GM21717 (cell line): ENCODE data around the gene THAP3.

Source experiments
- ATAC-seq: cut with Tn5 transposase; IDR thresholded peaks from one replicate; pipeline ENCODE4 v1.9.1; 2021; ENCODE audit warnings: mild to moderate bottlenecking, moderate library complexity; ENCODE audit not compliant: unreplicated experiment

THAP3 gene, protein sequence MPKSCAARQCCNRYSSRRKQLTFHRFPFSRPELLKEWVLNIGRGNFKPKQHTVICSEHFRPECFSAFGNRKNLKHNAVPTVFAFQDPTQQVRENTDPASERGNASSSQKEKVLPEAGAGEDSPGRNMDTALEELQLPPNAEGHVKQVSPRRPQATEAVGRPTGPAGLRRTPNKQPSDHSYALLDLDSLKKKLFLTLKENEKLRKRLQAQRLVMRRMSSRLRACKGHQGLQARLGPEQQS

DNA sequence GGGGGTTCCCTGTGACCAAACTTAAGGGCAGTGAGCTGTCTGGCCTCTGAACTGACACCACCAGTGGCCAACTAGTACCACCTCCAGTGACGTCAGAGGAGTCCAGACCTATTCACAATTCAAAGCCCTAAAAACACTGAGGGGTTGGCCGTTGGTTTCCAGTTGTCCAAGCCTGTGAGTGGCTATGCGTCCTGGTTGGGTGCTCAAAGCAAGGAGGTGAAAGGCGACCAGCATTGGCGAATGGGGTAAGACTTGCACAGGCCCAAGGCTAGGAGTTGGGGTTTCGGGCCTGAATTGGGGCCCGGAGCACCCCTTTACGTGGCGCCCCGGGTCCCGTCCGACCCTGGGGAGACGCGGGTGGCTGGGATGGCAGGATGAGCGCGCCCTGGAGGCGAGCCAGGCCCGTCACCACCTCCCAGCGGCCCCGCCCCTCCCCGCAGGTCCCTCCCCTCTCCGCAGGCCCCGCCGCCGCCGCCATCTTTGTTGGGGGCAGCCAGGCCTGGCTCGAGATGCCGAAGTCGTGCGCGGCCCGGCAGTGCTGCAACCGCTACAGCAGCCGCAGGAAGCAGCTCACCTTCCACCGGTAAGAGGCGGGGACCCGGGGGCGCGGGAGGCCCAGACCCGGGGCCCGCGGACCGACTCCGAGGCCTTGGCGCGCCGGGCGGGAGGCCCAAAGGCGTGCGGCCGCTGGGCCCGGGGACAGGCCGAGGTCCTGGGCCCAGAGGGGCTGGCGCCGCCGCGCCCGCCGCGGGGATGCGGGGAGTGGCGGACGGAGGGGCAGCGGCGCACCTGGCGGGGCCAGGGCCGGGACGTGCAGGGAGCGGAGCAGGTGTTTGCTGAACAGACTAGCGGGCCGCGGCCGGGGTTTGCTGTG is at the start of gene THAP3:
TSS of gene THAP3 (plus strand) at position 159 of the 874 bp plus-strand sequence. CDS start at position 510, 351 bp downstream.
- peak; percentile 72 for ATAC-seq

DNA sequence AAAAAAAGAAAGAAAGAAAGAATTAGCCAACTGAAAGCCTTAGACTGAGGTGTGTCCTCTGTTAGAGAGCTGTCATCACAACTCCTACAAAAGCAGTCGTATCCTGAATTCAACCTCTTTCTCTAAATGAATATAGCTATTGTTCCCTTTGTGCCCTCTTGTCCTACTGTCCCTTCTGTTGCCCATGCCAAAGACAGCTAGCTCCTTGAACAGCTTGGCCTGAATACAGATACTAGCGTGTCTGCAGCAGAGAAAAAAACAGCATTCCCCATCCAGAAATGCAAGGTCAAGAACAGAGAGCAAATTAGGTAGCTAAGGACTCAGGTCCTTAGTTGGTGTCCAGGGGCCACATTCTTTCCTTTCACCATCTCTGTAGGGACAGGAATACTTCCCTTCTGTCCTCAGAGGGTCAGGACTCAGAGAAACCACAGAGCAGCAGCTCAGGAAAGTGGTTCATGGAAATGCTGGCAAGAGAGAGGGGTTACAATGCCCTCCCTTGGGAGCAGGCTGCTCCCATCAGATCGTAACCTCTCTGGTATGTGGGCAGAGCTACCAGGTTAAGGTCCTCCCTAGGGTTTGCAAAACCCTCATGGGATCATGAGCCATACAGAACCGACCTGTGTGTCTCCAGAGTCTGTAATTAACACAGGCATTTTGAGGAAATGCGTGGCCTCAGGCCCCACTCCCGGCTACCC is 46.7 kb upstream of the THAP3 start:
- ATAC-seq = no peak

DNA sequence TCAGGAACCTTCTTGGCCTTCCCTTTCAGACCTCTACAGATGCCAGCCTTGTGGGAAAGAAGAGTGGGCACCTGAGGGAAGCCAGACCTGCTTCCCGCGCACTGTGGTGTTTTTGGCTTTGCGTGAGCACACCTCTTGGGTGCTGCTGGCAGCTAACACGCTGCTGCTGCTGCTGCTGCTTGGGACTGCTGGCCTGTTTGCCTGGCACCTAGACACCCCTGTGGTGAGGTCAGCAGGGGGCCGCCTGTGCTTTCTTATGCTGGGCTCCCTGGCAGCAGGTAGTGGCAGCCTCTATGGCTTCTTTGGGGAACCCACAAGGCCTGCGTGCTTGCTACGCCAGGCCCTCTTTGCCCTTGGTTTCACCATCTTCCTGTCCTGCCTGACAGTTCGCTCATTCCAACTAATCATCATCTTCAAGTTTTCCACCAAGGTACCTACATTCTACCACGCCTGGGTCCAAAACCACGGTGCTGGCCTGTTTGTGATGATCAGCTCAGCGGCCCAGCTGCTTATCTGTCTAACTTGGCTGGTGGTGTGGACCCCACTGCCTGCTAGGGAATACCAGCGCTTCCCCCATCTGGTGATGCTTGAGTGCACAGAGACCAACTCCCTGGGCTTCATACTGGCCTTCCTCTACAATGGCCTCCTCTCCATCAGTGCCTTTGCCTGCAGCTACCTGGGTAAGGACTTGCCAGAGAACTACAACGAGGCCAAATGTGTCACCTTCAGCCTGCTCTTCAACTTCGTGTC is 45.9 kb upstream of the THAP3 start:
- no peak for ATAC-seq

DNA sequence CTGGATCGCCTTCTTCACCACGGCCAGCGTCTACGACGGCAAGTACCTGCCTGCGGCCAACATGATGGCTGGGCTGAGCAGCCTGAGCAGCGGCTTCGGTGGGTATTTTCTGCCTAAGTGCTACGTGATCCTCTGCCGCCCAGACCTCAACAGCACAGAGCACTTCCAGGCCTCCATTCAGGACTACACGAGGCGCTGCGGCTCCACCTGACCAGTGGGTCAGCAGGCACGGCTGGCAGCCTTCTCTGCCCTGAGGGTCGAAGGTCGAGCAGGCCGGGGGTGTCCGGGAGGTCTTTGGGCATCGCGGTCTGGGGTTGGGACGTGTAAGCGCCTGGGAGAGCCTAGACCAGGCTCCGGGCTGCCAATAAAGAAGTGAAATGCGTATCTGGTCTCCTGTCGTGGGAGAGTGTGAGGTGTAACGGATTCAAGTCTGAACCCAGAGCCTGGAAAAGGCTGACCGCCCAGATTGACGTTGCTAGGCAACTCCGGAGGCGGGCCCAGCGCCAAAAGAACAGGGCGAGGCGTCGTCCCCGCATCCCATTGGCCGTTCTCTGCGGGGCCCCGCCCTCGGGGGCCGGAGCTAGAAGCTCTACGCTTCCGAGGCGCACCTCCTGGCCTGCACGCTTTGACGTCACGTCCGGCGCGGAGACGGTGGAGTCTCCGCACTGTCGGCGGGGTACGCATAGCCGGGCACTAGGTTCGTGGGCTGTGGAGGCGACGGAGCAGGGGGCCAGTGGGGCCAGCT is 45.1 kb upstream of the THAP3 start, which contains the start of gene ZBTB48:
TSS of gene ZBTB48 (plus strand) at position 621 of the 745 bp plus-strand sequence. CDS start 616 bp downstream, outside the sequence.
- peak; percentile 94 for ATAC-seq

DNA sequence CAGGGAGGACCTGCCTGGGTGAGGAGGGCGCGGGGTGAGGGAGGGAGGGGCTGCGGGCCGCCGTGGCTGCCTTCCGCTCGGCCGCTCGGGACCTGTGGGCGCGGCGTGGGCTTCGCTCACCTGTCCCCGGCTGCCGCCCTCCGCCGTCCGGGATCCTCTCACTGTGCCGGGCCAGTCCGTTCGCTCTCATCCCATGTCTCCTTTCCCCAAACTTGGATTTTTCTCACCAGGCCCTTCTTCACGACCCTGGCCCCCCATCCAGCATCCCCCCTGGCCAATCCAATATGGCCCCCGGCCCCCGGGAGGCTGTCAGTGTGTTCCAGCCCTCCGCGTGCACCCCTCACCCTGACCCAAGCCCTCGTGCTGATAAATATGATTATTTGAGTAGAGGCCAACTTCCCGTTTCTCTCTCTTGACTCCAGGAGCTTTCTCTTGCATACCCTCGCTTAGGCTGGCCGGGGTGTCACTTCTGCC is 44.5 kb upstream of the THAP3 start:
- ATAC-seq = no peak

DNA sequence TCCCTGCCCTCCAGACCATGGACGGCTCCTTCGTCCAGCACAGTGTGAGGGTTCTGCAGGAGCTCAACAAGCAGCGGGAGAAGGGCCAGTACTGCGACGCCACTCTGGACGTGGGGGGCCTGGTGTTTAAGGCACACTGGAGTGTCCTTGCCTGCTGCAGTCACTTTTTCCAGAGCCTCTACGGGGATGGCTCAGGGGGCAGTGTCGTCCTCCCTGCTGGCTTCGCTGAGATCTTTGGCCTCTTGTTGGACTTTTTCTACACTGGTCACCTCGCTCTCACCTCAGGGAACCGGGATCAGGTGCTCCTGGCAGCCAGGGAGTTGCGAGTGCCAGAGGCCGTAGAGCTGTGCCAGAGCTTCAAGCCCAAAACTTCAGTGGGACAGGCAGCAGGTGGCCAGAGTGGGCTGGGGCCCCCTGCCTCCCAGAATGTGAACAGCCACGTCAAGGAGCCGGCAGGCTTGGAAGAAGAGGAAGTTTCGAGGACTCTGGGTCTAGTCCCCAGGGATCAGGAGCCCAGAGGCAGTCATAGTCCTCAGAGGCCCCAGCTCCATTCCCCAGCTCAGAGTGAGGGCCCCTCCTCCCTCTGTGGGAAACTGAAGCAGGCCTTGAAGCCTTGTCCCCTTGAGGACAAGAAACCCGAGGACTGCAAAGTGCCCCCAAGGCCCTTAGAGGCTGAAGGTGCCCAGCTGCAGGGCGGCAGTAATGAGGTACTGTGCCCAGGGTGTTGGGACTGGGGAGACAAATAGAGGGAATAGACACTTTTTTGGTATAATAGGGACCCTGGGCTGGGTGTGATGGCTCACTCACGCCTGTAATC is 43.9 kb upstream of the THAP3 start:
- no peak for ATAC-seq

DNA sequence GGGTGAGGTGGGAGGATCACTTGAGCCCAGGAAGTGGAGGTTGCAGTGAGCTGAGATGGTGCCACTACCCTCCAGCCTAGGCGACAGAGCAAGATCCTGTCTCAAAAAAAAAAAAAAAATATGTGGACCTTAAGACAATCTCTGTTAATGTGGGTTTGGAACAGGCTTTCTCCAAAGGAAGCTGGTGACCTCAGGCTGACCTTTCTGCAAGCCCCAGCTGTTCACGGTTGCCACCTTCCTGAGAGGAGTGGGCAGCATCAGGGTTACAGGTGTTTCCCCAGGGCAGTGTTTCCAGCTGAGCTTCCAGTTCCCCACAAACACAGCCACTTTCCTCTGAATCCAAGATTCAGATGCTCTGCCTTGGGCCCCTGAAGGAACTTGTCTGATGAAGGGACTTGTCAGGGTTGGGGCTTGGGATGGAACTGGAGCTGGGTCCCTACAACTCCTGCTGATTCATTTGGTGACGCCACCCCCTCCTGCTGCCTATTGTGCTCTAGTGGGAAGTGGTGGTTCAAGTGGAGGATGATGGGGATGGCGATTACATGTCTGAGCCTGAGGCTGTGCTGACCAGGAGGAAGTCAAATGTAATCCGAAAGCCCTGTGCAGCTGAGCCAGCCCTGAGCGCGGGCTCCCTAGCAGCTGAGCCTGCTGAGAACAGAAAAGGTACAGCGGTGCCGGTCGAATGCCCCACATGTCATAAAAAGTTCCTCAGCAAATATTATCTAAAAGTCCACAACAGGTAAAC is 42.9 kb upstream of the THAP3 start:
- ATAC-seq = no peak

DNA sequence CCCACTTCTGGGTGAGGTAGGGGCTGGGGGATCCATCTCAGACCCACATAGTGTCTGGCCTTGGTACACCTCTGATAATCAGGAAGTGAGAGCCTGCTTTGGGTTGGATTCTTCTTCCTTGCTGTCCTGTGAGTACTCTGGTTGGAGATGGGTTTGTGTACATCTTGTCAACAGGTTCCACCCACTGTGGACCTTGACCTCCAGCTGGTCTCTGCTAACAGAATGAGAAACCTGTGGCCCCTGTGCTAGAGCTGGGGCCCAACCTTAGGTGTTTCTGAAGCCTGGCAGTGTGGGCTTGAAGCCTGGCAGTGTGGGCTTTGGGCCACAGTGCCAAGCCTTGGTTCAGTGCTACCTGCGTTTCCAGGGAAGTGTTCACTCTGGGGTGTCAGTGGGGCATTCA is 42.3 kb upstream of the THAP3 start:
- ATAC-seq = no peak

DNA sequence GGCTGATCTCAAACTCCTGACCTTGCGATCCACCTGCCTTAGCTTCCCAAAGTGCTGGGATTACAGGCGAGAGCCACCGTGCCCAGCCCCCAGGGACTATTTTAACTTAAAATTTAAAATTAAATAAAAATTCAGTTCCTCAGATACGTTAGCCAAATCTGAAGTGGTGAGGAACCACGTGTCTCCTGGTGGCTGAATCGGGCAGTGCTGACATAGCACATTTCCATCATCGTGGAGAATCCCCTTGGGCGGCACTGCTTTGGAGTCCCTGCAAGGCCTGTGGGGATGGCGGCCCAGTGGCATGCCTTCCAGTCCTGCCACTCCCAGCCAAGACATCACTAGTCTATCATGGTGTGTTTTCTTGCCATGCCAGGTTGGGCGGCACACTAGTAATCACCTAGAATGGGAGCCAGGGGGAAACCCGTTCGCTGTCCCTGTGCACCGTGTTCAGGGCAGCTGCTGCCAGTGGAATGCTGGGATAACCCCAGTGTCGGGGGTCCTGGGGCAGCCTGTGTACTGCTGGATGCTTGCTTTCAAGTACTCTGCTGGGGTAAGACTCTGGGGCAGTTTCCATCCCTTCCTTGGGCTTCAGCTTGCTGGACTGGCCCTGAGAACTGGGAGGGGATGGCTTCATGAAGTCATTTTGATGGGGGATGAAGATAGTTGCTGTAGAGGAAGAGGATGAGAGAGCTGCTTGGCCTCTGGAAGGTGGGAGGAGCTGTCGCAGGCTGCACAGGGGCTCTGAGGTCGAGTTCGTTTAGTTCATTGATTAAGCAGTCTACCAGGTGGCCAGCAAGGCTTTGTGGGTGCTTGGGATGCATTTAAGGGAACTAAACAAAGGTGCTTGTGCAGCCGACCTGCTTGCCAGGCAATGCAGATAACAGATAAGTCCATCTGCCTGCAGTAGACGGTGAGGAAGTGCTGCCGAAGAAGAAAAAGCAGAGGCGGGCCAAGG is 40.3 kb upstream of the THAP3 start:
- ATAC-seq = no peak

DNA sequence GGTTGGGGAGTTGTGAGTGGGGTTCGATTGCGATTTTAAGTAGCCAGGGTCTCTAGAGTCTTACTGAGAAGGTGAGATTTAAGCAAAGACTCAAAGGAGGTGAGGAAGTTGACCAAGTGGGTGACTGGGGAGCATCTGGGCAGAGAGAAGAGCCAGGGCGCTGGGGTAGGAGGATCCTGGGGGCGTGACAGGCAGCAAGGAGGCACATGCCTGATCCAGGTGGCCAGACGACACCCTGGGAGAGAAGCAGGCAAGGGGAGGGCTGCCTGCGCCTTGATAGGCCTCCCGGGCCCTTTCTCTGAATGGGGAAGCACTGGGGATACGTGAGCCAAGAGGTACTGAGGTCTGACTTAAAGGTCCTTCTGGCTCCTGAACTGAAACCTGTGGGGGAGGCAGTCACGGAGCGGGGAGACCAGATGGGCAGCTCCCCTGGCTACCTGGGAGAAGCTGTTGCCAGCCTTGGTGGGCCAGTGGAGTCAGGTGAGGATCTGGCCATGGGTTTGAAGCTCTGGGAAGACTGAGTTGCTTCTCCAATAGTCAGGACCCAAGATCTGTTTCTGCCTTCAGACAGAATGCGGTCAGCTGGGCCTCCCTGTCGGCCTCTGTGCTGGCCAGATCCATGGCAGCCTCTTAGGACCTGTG is 39.5 kb upstream of the THAP3 start:
- ATAC-seq = no peak

DNA sequence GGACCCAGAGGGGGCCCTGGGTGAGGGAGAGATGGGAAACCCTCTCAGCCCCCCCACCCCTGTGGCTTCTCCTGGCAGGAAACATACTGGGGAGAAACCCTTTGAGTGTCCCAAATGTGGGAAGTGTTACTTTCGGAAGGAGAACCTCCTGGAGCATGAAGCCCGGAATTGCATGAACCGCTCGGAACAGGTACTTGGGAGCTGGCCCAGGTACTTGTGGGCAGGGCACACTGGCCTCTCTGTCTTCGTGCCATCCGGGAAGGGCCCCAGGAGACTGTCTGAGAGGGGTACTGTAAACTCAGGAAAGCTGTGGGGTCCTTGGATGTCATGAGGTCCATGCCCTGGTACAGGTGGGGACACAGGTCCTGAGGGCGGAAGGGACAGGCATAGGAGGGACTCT is 38.8 kb upstream of the THAP3 start:
- no peak for ATAC-seq

DNA sequence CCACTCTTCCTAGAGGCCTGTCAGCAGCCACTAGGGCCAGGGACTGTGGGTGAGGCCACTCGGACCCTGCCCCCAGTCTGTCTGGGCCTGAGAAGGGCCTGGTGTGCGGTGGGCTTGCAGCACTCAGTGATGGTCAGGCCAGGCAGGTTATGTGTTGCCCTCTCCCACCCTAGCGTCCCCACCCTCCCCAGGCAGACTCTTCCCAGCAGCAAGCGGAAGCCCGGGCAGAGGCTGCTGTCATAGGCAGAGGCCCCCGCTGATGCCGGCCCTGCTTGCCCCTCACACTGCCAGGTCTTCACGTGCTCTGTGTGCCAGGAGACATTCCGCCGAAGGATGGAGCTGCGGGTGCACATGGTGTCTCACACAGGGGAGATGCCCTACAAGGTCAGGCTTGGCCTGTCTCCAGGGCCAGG is 38.3 kb upstream of the THAP3 start:
- no peak for ATAC-seq

DNA sequence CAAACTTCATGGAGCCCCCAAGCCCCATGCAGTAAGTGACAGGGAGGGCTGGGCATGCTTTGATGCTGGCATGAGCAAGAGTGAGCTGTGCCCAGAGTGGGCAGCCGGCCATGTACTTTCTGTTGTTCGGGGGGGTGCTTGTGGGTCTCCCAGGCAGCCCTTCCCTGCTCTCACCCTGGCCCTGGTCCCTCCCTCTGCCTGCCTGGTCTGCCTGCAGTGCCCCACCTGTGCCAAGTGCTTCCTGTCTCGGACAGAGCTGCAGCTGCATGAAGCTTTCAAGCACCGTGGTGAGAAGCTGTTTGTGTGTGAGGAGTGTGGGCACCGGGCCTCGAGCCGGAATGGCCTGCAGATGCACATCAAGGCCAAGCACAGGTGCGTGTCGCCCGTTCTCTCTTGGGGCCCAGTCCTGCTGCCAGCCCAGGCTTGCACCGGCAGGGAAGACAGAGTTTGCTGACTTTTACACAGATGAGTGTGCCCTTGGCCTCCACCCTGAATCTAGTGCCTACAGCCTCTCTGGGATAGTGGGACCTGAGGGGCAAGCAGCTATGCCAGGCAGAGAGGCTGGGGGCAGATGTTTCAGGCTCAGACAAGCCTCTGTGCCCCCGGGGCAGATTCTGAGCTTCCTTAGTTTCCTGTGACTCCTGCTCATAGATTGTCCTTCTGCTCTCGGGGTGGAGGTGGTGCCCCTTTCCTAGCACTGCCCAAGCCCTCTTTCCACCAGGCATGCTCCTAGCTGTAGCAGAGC is 37.2 kb upstream of the THAP3 start:
- no peak for ATAC-seq

DNA sequence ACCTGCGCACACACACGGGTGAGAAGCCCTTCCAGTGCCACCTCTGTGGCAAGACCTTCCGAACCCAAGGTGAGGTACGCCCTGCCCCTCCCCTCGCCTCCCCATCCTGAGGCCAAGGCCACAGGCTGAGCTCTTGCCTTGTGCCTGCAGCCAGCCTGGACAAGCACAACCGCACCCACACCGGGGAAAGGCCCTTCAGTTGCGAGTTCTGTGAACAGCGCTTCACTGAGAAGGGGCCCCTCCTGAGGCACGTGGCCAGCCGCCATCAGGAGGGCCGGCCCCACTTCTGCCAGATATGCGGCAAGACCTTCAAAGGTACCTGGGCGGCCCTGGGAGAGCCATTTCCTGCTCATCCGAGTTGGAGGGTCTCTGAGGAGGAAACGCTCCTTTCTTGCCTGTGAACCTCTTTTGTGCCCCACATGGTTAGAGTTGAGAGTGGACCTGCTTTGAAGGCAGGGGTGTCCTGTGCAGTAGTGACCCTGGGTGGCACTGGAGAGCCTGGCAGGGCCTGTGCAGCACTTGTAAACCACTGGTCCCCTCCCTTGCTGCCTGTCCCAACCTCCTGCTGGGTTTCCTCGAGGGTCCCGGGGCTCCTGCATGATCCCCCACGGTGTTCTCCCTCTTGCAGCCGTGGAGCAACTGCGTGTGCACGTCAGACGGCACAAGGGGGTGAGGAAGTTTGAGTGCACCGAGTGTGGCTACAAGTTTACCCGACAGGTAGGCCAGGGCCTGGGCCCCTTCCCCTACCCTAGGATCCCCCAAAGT is 36.4 kb upstream of the THAP3 start:
- ATAC-seq = no peak

DNA sequence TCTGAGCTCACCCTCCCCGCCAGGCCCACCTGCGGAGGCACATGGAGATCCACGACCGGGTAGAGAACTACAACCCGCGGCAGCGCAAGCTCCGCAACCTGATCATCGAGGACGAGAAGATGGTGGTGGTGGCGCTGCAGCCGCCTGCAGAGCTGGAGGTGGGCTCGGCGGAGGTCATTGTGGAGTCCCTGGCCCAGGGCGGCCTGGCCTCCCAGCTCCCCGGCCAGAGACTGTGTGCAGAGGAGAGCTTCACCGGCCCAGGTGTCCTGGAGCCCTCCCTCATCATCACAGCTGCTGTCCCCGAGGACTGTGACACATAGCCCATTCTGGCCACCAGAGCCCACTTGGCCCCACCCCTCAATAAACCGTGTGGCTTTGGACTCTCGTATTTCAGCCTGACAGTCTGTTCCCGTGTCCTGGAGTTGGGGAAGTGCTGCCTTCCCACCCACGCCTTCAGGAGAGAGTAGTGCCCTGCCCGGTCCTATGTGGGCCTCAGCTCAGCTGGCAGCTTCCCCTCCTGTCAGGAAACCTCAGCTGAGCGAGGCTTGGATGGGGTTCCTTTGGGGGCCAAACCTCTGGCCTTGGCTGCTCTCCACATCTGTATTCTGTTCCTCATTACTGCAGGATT is 35.7 kb upstream of the THAP3 start:
- no peak for ATAC-seq
